ENCODE data around the gene ARHGAP4. TPM values are rescaled to one million over a fixed set of nuclear protein-coding genes. Genes with fewer than 3 reads are reported as not detected.

The ARHGAP4 gene
- total and polyA plus RNA-seq, 2 of the 4 experiments (the other 2 are of a cell fraction): 0.18 to 0.72 TPM

GRCh38 chrX:153866302-153867019 lies 59.6 kb downstream of the ARHGAP4 start:
- H3K27ac ChIP-seq (ENCODE audit: insufficient read depth, low read length): no peak overlapping the region
- no peak overlapping the region for H4K5ac ChIP-seq (ENCODE audit: low read depth, low read length)
- no TSS peak for BruUV-seq (replicated peaks)
- no peak overlapping the region for H2AK9ac ChIP-seq (replicated peaks; ENCODE audit: low read depth, low read length, poor library complexity)
- TF ChIP-seq MAZ (IDR thresholded peaks at IDR 0.05; ENCODE audit: borderline replicate concordance, low read depth, low read length) (no peak), ELK1 (IDR thresholded peaks at IDR 0.05; ENCODE audit: borderline replicate concordance, low read depth, low read length) (no peak), RCOR1 (IDR thresholded peaks at IDR 0.05; ENCODE audit: insufficient replicate concordance, low read length) (no peak), FOS (IDR thresholded peaks at IDR 0.05; ENCODE audit: low read depth, low read length) (no peak), MXI1 (IDR thresholded peaks at IDR 0.05; ENCODE audit: borderline replicate concordance, low read depth, low read length) (no peak), RFX5 (IDR thresholded peaks at IDR 0.05; ENCODE audit: low read depth, low read length) (no peak), SMC3 (IDR thresholded peaks at IDR 0.05; ENCODE audit: low read depth, low read length) (no peak)
- H2BK20ac ChIP-seq (ENCODE audit: low read depth, low read length): no peak overlapping the region
- no peaks in the 10 kb centered on the region for H3K79me1 ChIP-seq (ENCODE audit: low read depth in 1 of 2, low read length in 2 of 2)
- no peak overlapping the region for H3K4me3 ChIP-seq (ENCODE audit: insufficient read depth, low read depth, low read length)
- POLR2A ChIA-PET (ENCODE audit: unreplicated experiment): no interaction called here
- H3K9me3 ChIP-seq (ENCODE audit: control insufficient read depth, insufficient read depth, low read length): peaks cover 7% of the 10 kb centered on the region
- no peak overlapping the region for H3K4ac ChIP-seq (ENCODE audit: low read depth, low read length)
- no peak overlapping the region for H4K8ac ChIP-seq (ENCODE audit: low read depth in 2 of 2, low read length in 2 of 2)
- dilution Hi-C loops (cut with HindIII; ENCODE audit: low sequenced_read_pairs, unreplicated experiment): no loop called here
- intact Hi-C loops (cut with micrococcal nuclease): no loop called here
- H2AFZ ChIP-seq (replicated peaks; ENCODE audit: low read length, poor library complexity): no peak overlapping the region
- no peaks in the 10 kb centered on the region for H3K4me1 ChIP-seq (ENCODE audit: control insufficient read depth, insufficient read depth, low read length)
- H3K9ac ChIP-seq (ENCODE audit: low read depth, low read length): no peak overlapping the region
- no peak overlapping the region for H2BK120ac ChIP-seq (ENCODE audit: low read depth, low read length)
- DNase-seq: no peak
- H3K9me1 ChIP-seq (ENCODE audit: insufficient read depth, low read length): no peaks in the 10 kb centered on the region
- H4K91ac ChIP-seq (ENCODE audit: insufficient read depth, low read depth, low read length): no peak overlapping the region
- no peaks in the 10 kb centered on the region for H3K36me3 ChIP-seq (ENCODE audit: control insufficient read depth, insufficient read depth, low read length)
- H3K18ac ChIP-seq (ENCODE audit: low read depth, low read length): no peak overlapping the region
- 68% methylated on average over 12 of the region's 22 CpGs; no CpG with 5 or more reads in 1 of the 2 experiments for WGBS, 2 experiments (ENCODE audit: extremely low coverage in 2 of 2, insufficient read length in 1 of 2)
- H2BK15ac ChIP-seq (ENCODE audit: low read depth, low read length): no peak overlapping the region
- H3K4me2 ChIP-seq (ENCODE audit: low read depth, low read length): no peak overlapping the region
- H3K27me3 ChIP-seq (ENCODE audit: control insufficient read depth, insufficient read depth, low read length): peaks cover 20% of the 10 kb centered on the region
- no peak overlapping the region for H3K23ac ChIP-seq (ENCODE audit: low read depth, low read length)
- H3K56ac ChIP-seq (ENCODE audit: extremely low read depth, insufficient read depth, low read length): no peak overlapping the region
- CTCF ChIA-PET: no interaction called here
- H2AK5ac ChIP-seq (ENCODE audit: low read depth, low read length): no peak overlapping the region
- ATAC-seq (ENCODE audit: low read depth): no peak
- no peak overlapping the region for H3K14ac ChIP-seq (replicated peaks; ENCODE audit: low read depth, low read length)
- H4K20me1 ChIP-seq (ENCODE audit: insufficient read depth, low read length): no peaks in the 10 kb centered on the region
- in situ Hi-C loops (cut with MboI; ENCODE audit: low sequenced_read_pairs): no loop called here
- no peak overlapping the region for H2BK5ac ChIP-seq (ENCODE audit: low read depth, low read length, poor library complexity, severe bottlenecking)

All from IMR-90 (cell line).